Activated CD4-positive, alpha-beta memory T cell treated with anti-CD3 and anti-CD28 coated beads for 36 hours (primary cell): ENCODE results near the gene RIOK1. TPM values are rescaled to one million over a fixed set of nuclear protein-coding genes. Genes with fewer than 3 reads are reported as not detected.
"Not testable (repeated sequence)": the region's sequence is repeated elsewhere in the genome, so short reads cannot be mapped to it uniquely, and the experiment has no call there.

Source experiments
- CTCF ChIA-PET: fragments of 350-600 bp; sonication (Branson Sonifier 250); formaldehyde crosslinking; loops from one replicate; lab custom pipeline; 2021; ENCODE audit warnings: antibody characterized with exemption, inconsistent platforms; lab: Charles Lee
- POLR2A ChIA-PET: fragments of 350-600 bp; sonication (Branson Sonifier 250); formaldehyde crosslinking; loops from one replicate; lab custom pipeline; 2021; ENCODE audit warnings: antibody characterized with exemption; lab: Charles Lee
- DNase-seq: peaks from one replicate; pipeline ENCODE4 v3.0.0-alpha.2; 2020
- H3K27ac Mint-ChIP-seq: one replicate; pipeline ENCODE4 v1.8.0; 2021; ENCODE audit warnings: mixed read lengths
- H3K27me3 Mint-ChIP-seq: one replicate; pipeline ENCODE4 v1.8.0; 2021; ENCODE audit warnings: mixed read lengths
- H3K36me3 Mint-ChIP-seq: one replicate; pipeline ENCODE4 v1.8.0; 2021; ENCODE audit warnings: mixed read lengths
- H3K4me1 Mint-ChIP-seq: one replicate; pipeline ENCODE4 v1.8.0; 2021; ENCODE audit warnings: low read depth, mixed read lengths
- H3K4me3 Mint-ChIP-seq: one replicate; pipeline ENCODE4 v1.8.0; 2021; ENCODE audit warnings: mild to moderate bottlenecking, mixed read lengths
- H3K9me3 Mint-ChIP-seq: one replicate; pipeline ENCODE4 v1.8.0; 2021; ENCODE audit warnings: mixed read lengths
- intact Hi-C: fragments of 100-400 bp; cut with micrococcal nuclease; formaldehyde crosslinking; loops from one replicate; pipeline ENCODE4 v1.15.1; 2023
- total RNA-seq, 2 experiments: library from RNA; stranded (reverse); gene quantifications; one replicate each; pipeline ENCODE4 v1.2.3, GENCODE V29; 2021

RIOK1 gene
- total RNA-seq: 10 to 100 TPM; 33.5 to 38.7 TPM

DNA sequence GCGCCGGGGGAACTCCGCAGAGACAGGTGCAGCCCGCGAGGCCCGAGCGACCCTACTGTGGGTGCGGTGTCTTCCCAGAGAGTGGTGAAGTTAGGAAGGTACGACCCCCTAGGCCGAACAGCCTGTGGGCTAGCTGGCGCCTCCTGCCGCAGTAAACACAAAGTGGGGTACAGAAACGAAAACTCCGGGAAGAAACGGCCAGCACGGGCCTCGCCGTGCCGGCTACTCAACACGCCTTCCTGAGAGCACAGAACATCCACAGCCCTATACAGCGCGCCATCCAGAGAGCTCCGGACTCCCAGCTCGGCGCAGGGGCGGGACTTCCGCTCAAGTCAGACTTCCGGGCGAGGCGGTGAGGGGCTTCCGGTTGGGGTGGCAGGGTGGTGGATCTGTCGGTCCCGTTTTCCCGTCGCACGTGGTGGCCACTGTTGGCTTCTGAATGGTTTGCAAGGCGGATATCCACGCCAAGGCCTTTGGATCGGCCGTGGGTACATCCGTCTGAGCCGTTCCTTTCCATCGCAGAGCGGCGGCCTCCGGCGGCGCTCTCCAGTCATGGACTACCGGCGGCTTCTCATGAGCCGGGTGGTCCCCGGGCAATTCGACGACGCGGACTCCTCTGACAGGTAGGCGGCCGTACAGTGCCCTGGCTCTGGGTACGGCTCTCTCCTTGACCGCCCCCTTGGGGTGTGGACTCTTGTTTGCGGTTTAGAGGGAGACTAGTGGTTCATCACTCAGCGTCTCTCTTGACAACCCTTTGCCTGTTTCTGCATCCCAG lies at the start of gene RIOK1, which contains the start of gene CAGE1:
Gene RIOK1, plus strand, starts transcription at position 358 of the 775 bp plus-strand sequence. Its CDS starts 195 bp downstream, at position 553.
Gene CAGE1, minus strand, starts transcription at position 292 of the 775 bp plus-strand sequence. CDS start 2,569 bp downstream, outside the sequence.
- no peaks in the 10 kb centered on the region for H3K9me3 Mint-ChIP-seq
- H3K4me1 Mint-ChIP-seq: peaks cover 36% of the 10 kb centered on the region
- POLR2A ChIA-PET: interaction anchor here (0.7 to 2.4 kb wide), 9 partner anchors 11 to 201 kb away, joined by 3 to 19 read pairs (median 4); partner anchors contain the start of genes SNRNP48 and SSR1
- CTCF ChIA-PET: interaction anchor here (0.6 to 2.7 kb wide), 7 partner anchors 45 to 713 kb away, joined by 3 to 14 read pairs (median 3); no protein-coding TSS in a partner anchor
- H3K36me3 Mint-ChIP-seq: peaks cover 19% of the 10 kb centered on the region
- H3K27ac Mint-ChIP-seq: peak within 1 kb of the TSS; percentile 97
- DNase-seq: peak; percentile 98
- intact Hi-C loops: loop anchor here (1.0 to 5.0 kb wide), 7 partner anchors 76 to 675 kb away; partner anchors contain the start of genes BLOC1S5, SNRNP48 and SSR1
- H3K27me3 Mint-ChIP-seq: no peaks in the 10 kb centered on the region
- H3K4me3 Mint-ChIP-seq: peak within 1 kb of the TSS; percentile 89

DNA sequence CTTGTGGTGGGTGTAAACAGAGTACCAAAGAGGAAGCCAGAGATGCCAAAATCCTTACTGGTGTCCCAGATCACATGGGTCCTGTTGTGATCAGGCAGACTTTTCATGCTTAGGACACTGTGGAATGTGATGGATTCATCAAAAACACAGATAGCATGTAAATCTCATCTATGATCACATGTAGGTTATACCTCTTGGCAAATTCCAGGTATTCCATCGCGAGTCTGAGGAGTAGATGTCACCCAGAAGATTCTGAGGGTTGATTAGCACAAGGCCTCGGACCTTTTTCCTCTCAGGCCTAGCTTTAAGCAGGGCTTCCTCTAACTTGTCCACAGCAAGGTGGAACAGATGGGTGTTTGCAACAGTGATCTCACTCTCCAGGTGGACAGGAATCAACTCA lies 48.3 kb upstream of the RIOK1 start:
- DNase-seq: no peak
- no peaks in the 10 kb centered on the region for H3K9me3 Mint-ChIP-seq
- H3K36me3 Mint-ChIP-seq: no peaks in the 10 kb centered on the region
- POLR2A ChIA-PET: no interaction called here
- CTCF ChIA-PET: interaction anchor here (0.7 to 1.1 kb wide), 2 partner anchors 48 to 66 kb away, joined by 3 read pairs; partner anchors contain the start of genes CAGE1 and RIOK1
- intact Hi-C loops: no loop called here
- H3K4me1 Mint-ChIP-seq: no peaks in the 10 kb centered on the region
- H3K4me3 Mint-ChIP-seq: no peak overlapping the region
- peaks cover 6% of the 10 kb centered on the region for H3K27me3 Mint-ChIP-seq
- no peak overlapping the region for H3K27ac Mint-ChIP-seq

DNA sequence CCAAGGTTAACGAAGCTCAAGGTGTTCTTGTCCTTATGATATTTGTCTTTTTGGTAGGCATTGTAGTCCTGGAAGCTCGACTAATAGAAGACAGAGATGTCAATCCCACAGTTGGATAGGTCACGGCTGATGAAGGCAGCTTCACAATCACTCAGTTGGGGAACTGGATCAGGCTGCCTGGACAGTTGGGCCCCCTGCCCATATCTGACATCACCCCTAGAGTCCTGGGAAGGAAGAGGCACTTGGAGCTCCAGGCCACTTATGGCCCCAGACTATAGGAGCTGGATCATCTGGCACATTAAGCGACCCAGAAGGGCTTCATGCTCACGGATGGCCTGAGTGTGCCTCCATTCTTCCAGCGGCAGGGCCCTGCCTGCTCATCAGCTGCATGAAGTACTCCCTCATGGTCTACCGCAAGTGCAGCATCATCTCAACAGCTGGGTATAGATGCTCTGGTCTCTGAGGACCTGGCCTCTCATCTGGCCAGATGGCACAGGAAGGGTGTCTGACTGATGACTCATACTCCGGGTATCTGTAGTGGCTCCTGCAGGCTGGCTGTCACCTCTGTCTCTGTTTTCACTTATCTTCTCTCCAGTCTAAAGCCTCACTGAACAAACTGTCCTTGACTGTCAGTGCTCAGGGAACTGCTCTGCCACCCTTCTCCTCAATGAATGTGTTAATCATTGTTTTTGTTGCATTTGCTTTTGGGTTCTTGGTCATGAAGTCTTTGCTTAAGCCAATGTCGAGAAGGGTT lies 47.4 kb upstream of the RIOK1 start:
- intact Hi-C loops: no loop called here
- Mint-ChIP-seq H3K27ac (no peak overlapping the region), H3K4me1 (no peaks in the 10 kb centered on the region), H3K4me3 (no peak overlapping the region), H3K27me3 (peaks cover 6% of the 10 kb centered on the region), H3K36me3 (no peaks in the 10 kb centered on the region), H3K9me3 (no peaks in the 10 kb centered on the region)
- ChIA-PET CTCF (no interaction called here), POLR2A (no interaction called here)
- no peak for DNase-seq

DNA sequence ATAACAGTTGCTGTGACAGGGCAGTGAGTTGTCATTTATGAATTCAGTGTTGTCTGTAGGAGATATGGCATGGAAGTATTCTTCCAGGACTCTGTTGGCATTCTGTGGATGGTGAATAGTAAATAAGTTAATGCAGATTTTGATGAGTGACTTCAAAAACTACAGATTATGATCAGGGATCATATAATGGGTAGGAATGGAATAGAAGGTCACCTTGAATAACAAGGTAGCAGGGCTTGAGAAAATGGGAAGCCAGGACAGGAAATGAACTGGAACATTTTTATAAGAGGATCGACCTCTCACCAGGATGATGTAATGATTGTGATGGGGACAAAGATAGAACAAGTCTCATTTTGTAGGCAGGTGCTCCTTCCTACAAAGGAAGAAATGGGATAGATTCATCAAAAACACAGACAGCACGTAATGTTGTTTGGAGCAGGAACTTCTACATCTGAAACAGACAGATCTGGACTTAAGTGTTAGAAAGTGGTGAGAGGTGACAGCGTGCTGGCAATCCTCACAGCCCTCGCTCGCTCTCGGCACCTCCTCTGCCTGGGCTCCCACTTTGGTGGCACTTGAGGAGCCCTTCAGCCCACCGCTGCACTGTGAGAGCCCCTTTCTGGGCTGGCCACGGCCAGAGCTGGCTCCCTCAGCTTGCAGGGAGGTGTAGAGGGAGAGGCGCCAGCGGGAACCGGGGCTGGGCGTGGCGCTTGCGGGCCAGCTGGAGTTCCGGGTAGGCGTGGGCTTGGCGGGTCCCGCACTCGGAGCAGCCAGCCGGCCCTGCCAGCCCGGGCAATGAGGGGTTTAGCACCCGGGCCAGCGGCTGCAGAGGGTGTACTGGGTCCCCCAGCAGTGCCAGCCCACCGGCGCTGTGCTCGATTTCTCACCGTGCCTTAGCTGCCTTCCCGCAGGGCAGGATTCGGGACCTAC lies 45.8 kb upstream of the RIOK1 start:
- H3K27me3 Mint-ChIP-seq: peaks cover 11% of the 10 kb centered on the region
- H3K36me3 Mint-ChIP-seq: no peaks in the 10 kb centered on the region
- no peaks in the 10 kb centered on the region for H3K9me3 Mint-ChIP-seq
- CTCF ChIA-PET: no interaction called here
- intact Hi-C loops: no loop called here
- H3K4me3 Mint-ChIP-seq: no peak overlapping the region
- POLR2A ChIA-PET: no interaction called here
- no peak overlapping the region for H3K27ac Mint-ChIP-seq
- DNase-seq: no peak
- H3K4me1 Mint-ChIP-seq: no peaks in the 10 kb centered on the region

DNA sequence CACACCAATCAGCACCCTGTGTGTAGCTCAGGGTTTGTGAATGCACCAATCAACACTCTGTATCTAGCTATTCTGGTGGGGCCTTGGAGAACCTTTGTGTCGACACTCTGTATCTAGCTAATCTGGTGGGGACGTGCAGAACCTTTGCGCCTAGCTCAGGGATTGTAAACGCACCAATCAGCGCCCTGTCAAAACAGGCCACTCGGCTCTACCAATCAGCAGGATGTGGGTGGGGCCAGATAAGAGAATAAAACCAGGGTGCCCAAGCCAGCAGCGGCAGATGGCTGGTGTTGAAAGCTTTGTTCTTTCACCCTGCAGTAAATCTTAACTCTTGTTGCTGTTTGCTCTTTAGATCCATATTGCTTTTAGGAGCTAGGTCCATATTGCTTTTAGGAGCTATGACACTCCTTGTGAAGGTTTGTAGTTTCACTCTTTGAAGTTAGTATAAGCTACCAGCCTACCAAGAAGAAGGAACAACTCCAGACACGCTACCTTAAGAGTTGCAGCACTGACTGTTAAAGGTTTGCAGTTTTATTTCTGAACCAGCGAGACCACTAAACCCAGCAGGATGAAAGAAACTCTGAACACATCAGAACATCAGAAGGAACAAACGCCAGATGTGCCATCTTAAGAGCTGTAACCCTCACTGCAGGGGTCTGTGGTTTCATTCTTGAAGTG lies 44.7 kb upstream of the RIOK1 start:
- DNase-seq, H3K36me3 Mint-ChIP-seq, POLR2A ChIA-PET, H3K4me1 Mint-ChIP-seq, intact Hi-C loops, CTCF ChIA-PET, H3K9me3 Mint-ChIP-seq, H3K4me3 Mint-ChIP-seq, H3K27ac Mint-ChIP-seq: not testable (repeated sequence)
- H3K27me3 Mint-ChIP-seq: peaks cover 15% of the 10 kb centered on the region

DNA sequence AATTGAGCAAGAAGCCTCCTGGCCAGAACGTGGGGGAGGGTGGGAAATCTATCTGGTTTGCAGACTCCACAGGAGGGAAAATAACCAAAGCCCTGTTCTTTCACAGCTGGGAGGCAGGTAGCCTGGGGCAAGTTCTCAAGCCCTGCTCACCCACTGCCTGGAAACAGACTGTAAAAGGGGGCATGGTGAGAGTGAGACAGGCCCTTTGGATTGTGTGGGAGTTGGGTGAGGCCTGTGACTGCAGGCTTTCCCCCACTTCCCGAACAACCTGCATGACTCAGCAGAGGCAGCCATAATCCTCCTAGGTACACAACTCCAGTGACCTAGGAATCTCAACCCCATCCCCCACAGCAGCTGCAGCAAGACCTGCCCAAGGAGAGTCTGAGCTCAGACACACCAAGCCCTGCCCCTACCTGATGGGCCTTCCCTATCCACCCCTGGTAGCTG lies 42.0 kb upstream of the RIOK1 start:
- DNase-seq, H3K9me3 Mint-ChIP-seq, POLR2A ChIA-PET, intact Hi-C loops, H3K4me3 Mint-ChIP-seq, H3K36me3 Mint-ChIP-seq, CTCF ChIA-PET, H3K27ac Mint-ChIP-seq, H3K4me1 Mint-ChIP-seq: not testable (repeated sequence)
- H3K27me3 Mint-ChIP-seq: peaks cover 32% of the 10 kb centered on the region

DNA sequence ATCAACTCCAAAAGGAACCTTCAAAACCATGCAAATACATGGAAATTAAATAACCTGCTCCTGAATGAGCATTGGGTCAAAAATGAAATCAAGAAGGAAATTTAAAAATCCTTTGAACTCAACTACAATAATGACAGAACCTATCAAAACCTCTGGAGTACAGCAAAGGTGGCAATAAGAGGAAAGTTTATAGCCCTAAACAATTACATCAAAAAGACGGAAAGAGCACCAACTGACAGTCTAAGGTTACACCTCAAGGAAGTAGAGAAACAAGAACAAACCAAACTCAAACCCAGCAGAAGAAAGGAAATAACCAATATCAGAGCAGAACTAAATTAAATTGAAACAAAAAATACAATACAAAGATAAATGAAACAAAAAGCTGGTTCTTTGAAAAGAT lies 39.0 kb upstream of the RIOK1 start:
- DNase-seq, H3K4me1 Mint-ChIP-seq, intact Hi-C loops, H3K4me3 Mint-ChIP-seq, POLR2A ChIA-PET, H3K36me3 Mint-ChIP-seq, H3K9me3 Mint-ChIP-seq, H3K27ac Mint-ChIP-seq, CTCF ChIA-PET: not testable (repeated sequence)
- peaks cover 27% of the 10 kb centered on the region for H3K27me3 Mint-ChIP-seq

DNA sequence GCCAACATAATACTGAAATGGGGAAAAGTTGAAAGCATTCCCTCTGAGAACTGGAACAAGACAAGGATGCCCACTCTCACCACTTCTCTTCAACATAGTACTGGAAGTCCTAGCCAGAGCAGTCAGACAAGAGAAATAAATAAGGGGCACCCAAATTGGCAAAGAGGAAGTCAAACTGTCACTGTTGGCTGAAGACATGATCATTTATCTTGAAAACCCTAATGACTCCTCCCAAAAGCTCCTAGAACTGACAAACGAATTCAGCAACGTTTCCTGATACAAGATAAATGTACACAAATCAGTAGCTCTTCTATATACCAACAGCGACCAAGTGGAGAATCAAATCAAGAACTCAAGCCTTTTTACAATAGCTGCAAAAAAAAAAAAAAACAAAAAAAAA lies 37.7 kb upstream of the RIOK1 start:
- CTCF ChIA-PET: not testable (repeated sequence)
- H3K27me3 Mint-ChIP-seq: peaks cover 27% of the 10 kb centered on the region

DNA sequence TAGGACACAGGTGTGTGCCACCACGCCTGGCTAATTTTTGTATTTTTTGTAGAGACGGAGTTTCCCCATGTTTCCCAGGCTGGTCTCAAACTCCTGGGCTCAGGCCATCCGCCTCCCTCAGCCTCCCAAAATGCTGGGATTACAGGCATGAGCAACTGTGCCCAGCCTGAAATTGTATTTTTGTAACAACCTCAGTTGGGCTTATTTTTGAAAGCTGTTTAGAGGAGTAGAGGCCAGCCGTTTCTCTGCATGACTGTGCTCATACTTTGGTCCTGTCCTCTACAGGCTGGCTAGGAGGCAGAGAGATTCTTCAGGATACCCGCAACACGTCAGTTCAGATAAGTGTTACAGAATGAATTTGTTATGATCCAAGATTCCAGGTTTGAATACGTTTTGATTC lies 22.2 kb upstream of the RIOK1 start:
- no peaks in the 10 kb centered on the region for H3K4me1 Mint-ChIP-seq
- POLR2A ChIA-PET: no interaction called here
- intact Hi-C loops: no loop called here
- H3K36me3 Mint-ChIP-seq: no peaks in the 10 kb centered on the region
- peaks cover 7% of the 10 kb centered on the region for H3K27me3 Mint-ChIP-seq
- H3K27ac Mint-ChIP-seq: no peak overlapping the region
- CTCF ChIA-PET: no interaction called here
- DNase-seq: no peak
- H3K4me3 Mint-ChIP-seq: no peak overlapping the region
- H3K9me3 Mint-ChIP-seq: no peaks in the 10 kb centered on the region

More for the DNA sequence above, 37.7 kb upstream of the RIOK1 start:
- POLR2A ChIA-PET, H3K36me3 Mint-ChIP-seq, H3K27ac Mint-ChIP-seq, H3K4me3 Mint-ChIP-seq, DNase-seq, H3K4me1 Mint-ChIP-seq, intact Hi-C loops, H3K9me3 Mint-ChIP-seq: not testable (repeated sequence)

DNA sequence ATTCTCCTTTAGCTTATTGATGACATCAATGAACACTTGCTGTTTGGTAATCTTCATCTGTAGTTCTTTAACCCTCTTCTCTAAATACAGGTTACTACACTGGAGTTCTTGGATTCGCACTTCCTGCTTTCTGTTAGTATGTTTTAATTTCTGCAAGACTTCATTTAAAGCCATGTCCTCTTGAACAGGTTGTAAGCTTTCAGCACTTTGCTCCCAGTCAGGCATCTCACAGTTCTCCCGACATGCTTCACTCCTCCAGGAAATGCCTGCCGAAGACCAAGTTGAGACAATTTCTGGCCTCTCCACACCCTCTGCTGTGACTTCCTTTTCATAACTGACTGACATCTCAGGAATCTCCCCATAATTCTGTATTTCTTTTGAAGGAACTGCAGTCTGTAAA lies 15.9 kb upstream of the RIOK1 start:
- POLR2A ChIA-PET: no interaction called here
- Mint-ChIP-seq H3K36me3 (no peaks in the 10 kb centered on the region), H3K4me1 (no peaks in the 10 kb centered on the region), H3K27me3 (peaks cover 5% of the 10 kb centered on the region), H3K4me3 (no peak overlapping the region), H3K27ac (no peak overlapping the region), H3K9me3 (no peaks in the 10 kb centered on the region)
- DNase-seq: no peak
- intact Hi-C loops: no loop called here
- CTCF ChIA-PET: interaction anchor here (0.6 kb wide), 1 partner anchor 236 kb away, joined by 3 read pairs; no protein-coding TSS in a partner anchor

DNA sequence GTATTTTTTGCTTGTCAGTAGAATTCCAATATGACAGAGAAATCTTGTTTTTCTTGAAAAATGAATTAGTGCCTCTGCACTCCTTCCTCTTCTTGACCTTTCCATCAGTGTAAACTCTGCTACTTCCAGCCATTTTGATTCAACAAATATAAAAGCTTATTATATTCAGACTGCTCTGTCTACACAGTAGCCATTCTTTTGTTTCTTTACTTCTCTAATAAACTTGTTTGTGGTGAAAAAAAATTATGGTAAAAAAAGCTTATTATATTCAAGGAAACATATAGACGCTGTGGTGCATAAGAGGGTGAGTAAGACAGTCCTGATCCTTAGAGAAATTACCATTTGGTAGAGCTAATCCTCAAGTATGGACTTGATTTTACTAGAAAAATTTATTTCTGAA lies 11.6 kb upstream of the RIOK1 start:
- no peaks in the 10 kb centered on the region for H3K4me1 Mint-ChIP-seq
- no peak for DNase-seq
- POLR2A ChIA-PET: no interaction called here
- no peaks in the 10 kb centered on the region for H3K36me3 Mint-ChIP-seq
- H3K4me3 Mint-ChIP-seq: no peak overlapping the region
- peaks cover 5% of the 10 kb centered on the region for H3K27me3 Mint-ChIP-seq
- H3K9me3 Mint-ChIP-seq: no peaks in the 10 kb centered on the region
- intact Hi-C loops: no loop called here
- CTCF ChIA-PET: no interaction called here
- no peak overlapping the region for H3K27ac Mint-ChIP-seq
